Smooth muscle cell (in vitro differentiated cells): ENCODE results near the gene DEGS2. TPM values are rescaled to one million over a fixed set of nuclear protein-coding genes. Genes with fewer than 3 reads are reported as not detected.

ENCODE experiments used
- DNase-seq: peaks from one replicate; lab custom pipeline; 2025; ENCODE audit not compliant: unreplicated experiment; lab: John Stamatoyannopoulos, UW
- H2AFZ ChIP-seq: fragments of 200-600 bp; sonication (generic); 2 replicates; pipeline ENCODE4 v1.6.0; 2016; ENCODE audit warnings: antibody characterized with exemption, low read depth, mild to moderate bottlenecking
- H3F3A ChIP-seq: fragments of 200-600 bp; sonication (generic); 2 replicates; pipeline ENCODE4 v1.6.0; 2017; ENCODE audit warnings: antibody characterized with exemption, low read depth
- H3K27ac ChIP-seq: fragments of 200-600 bp; sonication (generic); 2 replicates; pipeline ENCODE4 v1.5.1; 2016; ENCODE audit warnings: low read depth, mild to moderate bottlenecking
- H3K27me3 ChIP-seq: fragments of 200-600 bp; sonication (generic); 2 replicates; pipeline ENCODE4 v1.6.1; 2016; ENCODE audit warnings: low read depth, mild to moderate bottlenecking
- H3K36me3 ChIP-seq: fragments of 200-600 bp; sonication (generic); 2 replicates; pipeline ENCODE4 v1.5.1; 2016; ENCODE audit warnings: low read depth
- H3K4me1 ChIP-seq: fragments of 200-600 bp; sonication (generic); 2 replicates; pipeline ENCODE4 v1.5.1; 2016; ENCODE audit warnings: low read depth
- H3K4me2 ChIP-seq: fragments of 200-600 bp; sonication (generic); 2 replicates; pipeline ENCODE4 v1.6.0; 2016; ENCODE audit warnings: mild to moderate bottlenecking
- H3K4me3 ChIP-seq: fragments of 200-600 bp; sonication (generic); 2 replicates; pipeline ENCODE4 v1.5.1; 2016; ENCODE audit warnings: mild to moderate bottlenecking
- H3K79me2 ChIP-seq: fragments of 200-600 bp; sonication (generic); 2 replicates; pipeline ENCODE4 v1.6.0; 2016; ENCODE audit warnings: low read depth, mild to moderate bottlenecking
- H3K9ac ChIP-seq: fragments of 200-600 bp; sonication (generic); 2 replicates; pipeline ENCODE4 v1.6.0; 2016; ENCODE audit warnings: low read depth
- H3K9me3 ChIP-seq: fragments of 200-600 bp; sonication (generic); replicated peaks from 2 replicates; pipeline ENCODE4 v1.5.1; 2016; ENCODE audit warnings: low read depth
- H4K20me1 ChIP-seq: fragments of 200-600 bp; sonication (generic); 2 replicates; pipeline ENCODE4 v1.6.0; 2016; ENCODE audit warnings: low read depth
- WGBS: methylation state at CpG from one replicate; pipeline ENCODE4 v1.1.7; 2016; ENCODE audit warnings: low lambda C conversion rate; 5-methylcytosine and 5-hydroxymethylcytosine counted together
- polyA plus RNA-seq: library from polyadenylated mRNA; unstranded; fragments of >200 nt; fragmentation: Nextera tagmentation; extraction: Ambion mirVana; gene quantifications from 2 replicates; pipeline ENCODE4 v1.2.1, GENCODE V29; 2016
- total RNA-seq: library from RNA; depleted of rRNA; stranded (reverse); fragments of >200 nt; gene quantifications from 2 replicates; pipeline ENCODE4 v1.2.3, GENCODE V29; 2014
- TF ChIP-seq, protein P1 (sequence below): fragments of 200-600 bp; sonication (generic); IDR thresholded peaks from 2 replicates; pipeline ENCODE4 v1.5.1; 2017; ENCODE audit warnings: borderline replicate concordance, mild to moderate bottlenecking, antibody characterized with exemption; ENCODE audit not compliant: insufficient read depth, poor library complexity, severe bottlenecking

The DEGS2 gene
- total and polyA plus RNA-seq, 2 experiments from 2014 or later, result 0.45 to 0.83 TPM

- H3F3A ChIP-seq, result no peaks in the 10 kb centered on the region
- H3K27me3 ChIP-seq, result no peaks in the 10 kb centered on the region
- H2AFZ ChIP-seq, result no peak overlapping the region
- no peak for DNase-seq
- no peak overlapping the region for H3K27ac ChIP-seq
- no peak overlapping the region for H3K9ac ChIP-seq
- no peak overlapping the region for H3K4me3 ChIP-seq
- H3K9me3 ChIP-seq, result no peaks in the 10 kb centered on the region
- 86% methylated on average over 9 of the region's 10 CpGs for WGBS
- TF ChIP-seq, protein P1, sequence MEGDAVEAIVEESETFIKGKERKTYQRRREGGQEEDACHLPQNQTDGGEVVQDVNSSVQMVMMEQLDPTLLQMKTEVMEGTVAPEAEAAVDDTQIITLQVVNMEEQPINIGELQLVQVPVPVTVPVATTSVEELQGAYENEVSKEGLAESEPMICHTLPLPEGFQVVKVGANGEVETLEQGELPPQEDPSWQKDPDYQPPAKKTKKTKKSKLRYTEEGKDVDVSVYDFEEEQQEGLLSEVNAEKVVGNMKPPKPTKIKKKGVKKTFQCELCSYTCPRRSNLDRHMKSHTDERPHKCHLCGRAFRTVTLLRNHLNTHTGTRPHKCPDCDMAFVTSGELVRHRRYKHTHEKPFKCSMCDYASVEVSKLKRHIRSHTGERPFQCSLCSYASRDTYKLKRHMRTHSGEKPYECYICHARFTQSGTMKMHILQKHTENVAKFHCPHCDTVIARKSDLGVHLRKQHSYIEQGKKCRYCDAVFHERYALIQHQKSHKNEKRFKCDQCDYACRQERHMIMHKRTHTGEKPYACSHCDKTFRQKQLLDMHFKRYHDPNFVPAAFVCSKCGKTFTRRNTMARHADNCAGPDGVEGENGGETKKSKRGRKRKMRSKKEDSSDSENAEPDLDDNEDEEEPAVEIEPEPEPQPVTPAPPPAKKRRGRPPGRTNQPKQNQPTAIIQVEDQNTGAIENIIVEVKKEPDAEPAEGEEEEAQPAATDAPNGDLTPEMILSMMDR, result no peak
- no peaks in the 10 kb centered on the region for H3K4me1 ChIP-seq
- no peaks in the 10 kb centered on the region for H3K79me2 ChIP-seq
- H4K20me1 ChIP-seq, result no peaks in the 10 kb centered on the region
- H3K4me2 ChIP-seq, result no peak overlapping the region
- no peaks in the 10 kb centered on the region for H3K36me3 ChIP-seq
Observed at GRCh38 chr14:100117026-100117425, 42.4 kb downstream of the DEGS2 start.

DNA sequence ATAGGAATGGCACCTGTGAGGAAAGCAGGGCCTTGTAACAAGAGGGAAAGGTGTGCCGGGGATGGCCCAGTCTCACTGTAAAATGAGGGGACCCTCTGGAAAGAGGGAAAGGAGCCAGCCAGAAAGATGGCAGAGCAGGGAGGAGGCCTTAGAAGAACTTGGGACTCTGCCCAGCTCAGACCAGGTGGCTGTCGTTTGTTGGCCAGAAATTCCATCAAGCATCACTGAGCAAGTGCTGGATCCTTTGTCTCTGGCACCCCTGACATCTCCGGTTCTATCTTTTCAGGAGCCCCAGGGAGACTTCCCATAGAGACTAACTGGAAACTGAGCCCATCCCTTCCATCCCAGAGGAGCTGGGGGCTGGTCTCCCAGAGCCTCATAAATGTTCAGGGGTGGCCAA lies 43.3 kb downstream of the DEGS2 start:
- Histone ChIP-seq H3K4me1 (peaks cover 7% of the 10 kb centered on the region), H4K20me1 (no peaks in the 10 kb centered on the region), H3K9ac (no peak overlapping the region), H3K9me3 (no peaks in the 10 kb centered on the region), H3K4me2 (no peak overlapping the region), H3F3A (no peaks in the 10 kb centered on the region), H3K79me2 (no peaks in the 10 kb centered on the region), H3K36me3 (no peaks in the 10 kb centered on the region), H2AFZ (no peak overlapping the region), H3K27me3 (no peaks in the 10 kb centered on the region), H3K27ac (no peak overlapping the region), H3K4me3 (no peak overlapping the region)
- WGBS, result 94% methylated on average over 3 of the region's 3 CpGs
- DNase-seq, result no peak
- TF ChIP-seq, protein P1, result no peak

- Histone ChIP-seq H3K9me3 (no peaks in the 10 kb centered on the region), H3F3A (no peaks in the 10 kb centered on the region), H3K9ac (no peak overlapping the region), H4K20me1 (no peaks in the 10 kb centered on the region), H3K27ac (no peak overlapping the region), H2AFZ (no peak overlapping the region), H3K36me3 (no peaks in the 10 kb centered on the region), H3K4me2 (no peak overlapping the region), H3K79me2 (no peaks in the 10 kb centered on the region), H3K4me3 (no peak overlapping the region), H3K4me1 (peaks cover 7% of the 10 kb centered on the region), H3K27me3 (no peaks in the 10 kb centered on the region)
- DNase-seq, result no peak
- 95% methylated on average over 8 of the region's 8 CpGs for WGBS
- TF ChIP-seq, protein P1, result no peak
Observed at GRCh38 chr14:100115726-100116125, 43.7 kb downstream of the DEGS2 start.

DNA sequence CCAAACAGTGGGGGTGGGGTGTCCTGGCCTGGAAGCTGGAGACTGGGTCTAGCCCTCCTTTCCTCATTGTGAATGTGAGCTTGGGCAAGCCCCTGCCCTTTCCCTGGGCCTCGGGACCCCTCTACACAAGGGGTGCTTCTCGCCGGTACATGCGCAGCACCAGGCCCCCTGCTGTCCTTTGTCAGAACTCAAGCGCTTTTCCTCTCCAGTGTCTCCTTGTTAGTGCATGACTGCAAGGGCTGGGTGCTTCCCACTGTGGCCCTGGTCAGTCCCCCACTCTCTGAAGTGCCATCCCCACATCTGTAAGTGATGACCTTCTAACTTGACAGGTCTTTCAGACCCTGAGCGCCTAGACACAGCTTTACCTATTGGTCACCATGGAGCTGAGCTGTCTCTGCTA lies 44.2 kb downstream of the DEGS2 start:
- TF ChIP-seq, protein P1, result no peak
- H3K79me2 ChIP-seq, result no peaks in the 10 kb centered on the region
- H3K36me3 ChIP-seq, result no peaks in the 10 kb centered on the region
- no peaks in the 10 kb centered on the region for H4K20me1 ChIP-seq
- H3F3A ChIP-seq, result no peaks in the 10 kb centered on the region
- 96% methylated on average over 6 of the region's 6 CpGs for WGBS
- no peaks in the 10 kb centered on the region for H3K27me3 ChIP-seq
- no peak overlapping the region for H2AFZ ChIP-seq
- H3K9ac ChIP-seq, result no peak overlapping the region
- no peak overlapping the region for H3K27ac ChIP-seq
- H3K4me3 ChIP-seq, result no peak overlapping the region
- peaks cover 7% of the 10 kb centered on the region for H3K4me1 ChIP-seq
- no peak for DNase-seq
- no peak overlapping the region for H3K4me2 ChIP-seq
- no peaks in the 10 kb centered on the region for H3K9me3 ChIP-seq
